Ectodermal cell (in vitro differentiated cells): ENCODE data around the gene TPRG1.

Source experiments
- H3K27ac ChIP-seq: 2 replicates; pipeline ENCODE4 v1.7.0; 2013; ENCODE audit warnings: mild to moderate bottlenecking, low read depth, low read length; ENCODE audit not compliant: insufficient read depth, poor library complexity, severe bottlenecking
- H3K27me3 ChIP-seq: 2 replicates; pipeline ENCODE4 v1.7.0; 2013; ENCODE audit warnings: mild to moderate bottlenecking, low read length; ENCODE audit not compliant: insufficient read depth, control insufficient read depth, poor library complexity, severe bottlenecking
- H3K36me3 ChIP-seq: one replicate; pipeline ENCODE4 v1.7.0; 2013; ENCODE audit warnings: low read length; ENCODE audit not compliant: control insufficient read depth, insufficient read depth
- H3K4me1 ChIP-seq: one replicate; pipeline ENCODE4 v1.7.0; 2013; ENCODE audit warnings: low read length; ENCODE audit not compliant: control insufficient read depth, insufficient read depth
- H3K4me3 ChIP-seq: 2 replicates; pipeline ENCODE4 v1.7.0; 2013; ENCODE audit warnings: low read depth, low read length, control low read depth; ENCODE audit not compliant: insufficient read depth
- H3K9me3 ChIP-seq: 2 replicates; pipeline ENCODE4 v1.7.0; 2013; ENCODE audit warnings: mild to moderate bottlenecking, low read length, moderate library complexity; ENCODE audit not compliant: control insufficient read depth
- WGBS, 2 experiments: methylation state at CpG; one replicate each; pipeline ENCODE4 v1.1.7; 2013; ENCODE audit warnings: missing lambda C conversion rate in 2 of 2; 5-methylcytosine and 5-hydroxymethylcytosine counted together

Gene TPRG1

GRCh38 chr3:189275852-189276251, 104.1 kb downstream of the TPRG1 start:
- Histone ChIP-seq H3K4me1 (no peaks in the 10 kb centered on the region), H3K27me3 (no peaks in the 10 kb centered on the region), H3K36me3 (no peaks in the 10 kb centered on the region), H3K9me3 (no peaks in the 10 kb centered on the region), H3K4me3 (no peak overlapping the region), H3K27ac (no peak overlapping the region)
- WGBS, 2 experiments: 92 to 95% methylated on average over 2 of the region's 2 CpGs

GRCh38 chr3:189276444-189277219, 104.9 kb downstream of the TPRG1 start:
- no peaks in the 10 kb centered on the region for H3K27me3 ChIP-seq
- no peaks in the 10 kb centered on the region for H3K4me1 ChIP-seq
- H3K4me3 ChIP-seq: no peak overlapping the region
- 91 to 95% methylated on average over 3 to 5 of the region's 5 CpGs for WGBS, 2 experiments
- no peaks in the 10 kb centered on the region for H3K9me3 ChIP-seq
- H3K27ac ChIP-seq: no peak overlapping the region
- H3K36me3 ChIP-seq: no peaks in the 10 kb centered on the region

GRCh38 chr3:189277711-189278110, 105.9 kb downstream of the TPRG1 start:
- H3K9me3 ChIP-seq: no peaks in the 10 kb centered on the region
- H3K27me3 ChIP-seq: no peaks in the 10 kb centered on the region
- no peak overlapping the region for H3K27ac ChIP-seq

GRCh38 chr3:189278221-189278620, 106.5 kb downstream of the TPRG1 start:
- Histone ChIP-seq H3K27me3 (no peaks in the 10 kb centered on the region), H3K9me3 (no peaks in the 10 kb centered on the region), H3K4me1 (no peaks in the 10 kb centered on the region), H3K4me3 (no peak overlapping the region), H3K36me3 (no peaks in the 10 kb centered on the region), H3K27ac (no peak overlapping the region)
- WGBS, 2 experiments: 89 to 93% methylated on average over 3 of the region's 3 CpGs

More at GRCh38 chr3:189277711-189278110, 105.9 kb downstream of the TPRG1 start:
- WGBS, 2 experiments: 91 to 94% methylated on average over 3 of the region's 3 CpGs
- Histone ChIP-seq H3K36me3 (no peaks in the 10 kb centered on the region), H3K4me1 (no peaks in the 10 kb centered on the region), H3K4me3 (no peak overlapping the region)

GRCh38 chr3:189282189-189282588, 110.4 kb downstream of the TPRG1 start:
- WGBS, 2 experiments: 67 to 86% methylated on average over 2 to 3 of the region's 3 CpGs
- Histone ChIP-seq H3K27ac (no peak overlapping the region), H3K36me3 (no peaks in the 10 kb centered on the region), H3K9me3 (no peaks in the 10 kb centered on the region), H3K4me1 (no peaks in the 10 kb centered on the region), H3K27me3 (no peaks in the 10 kb centered on the region), H3K4me3 (no peak overlapping the region)

GRCh38 chr3:189282741-189283140, 111.0 kb downstream of the TPRG1 start:
- 85% methylated on average over 1 of the region's 3 CpGs for WGBS, 2 experiments
- H3K4me3 ChIP-seq: no peak overlapping the region
- H3K36me3 ChIP-seq: no peaks in the 10 kb centered on the region
- no peak overlapping the region for H3K27ac ChIP-seq
- H3K9me3 ChIP-seq: no peaks in the 10 kb centered on the region
- H3K4me1 ChIP-seq: no peaks in the 10 kb centered on the region
- H3K27me3 ChIP-seq: no peaks in the 10 kb centered on the region

- Histone ChIP-seq H3K4me1 (no peaks in the 10 kb centered on the region), H3K27me3 (no peaks in the 10 kb centered on the region), H3K4me3 (no peak overlapping the region), H3K9me3 (no peaks in the 10 kb centered on the region), H3K36me3 (no peaks in the 10 kb centered on the region), H3K27ac (no peak overlapping the region)
Observed at GRCh38 chr3:189286188-189286587, 114.4 kb downstream of the TPRG1 start.

GRCh38 chr3:189286916-189287315, 115.1 kb downstream of the TPRG1 start:
- no peaks in the 10 kb centered on the region for H3K27me3 ChIP-seq
- 84 to 91% methylated on average over 5 of the region's 5 CpGs for WGBS, 2 experiments
- H3K36me3 ChIP-seq: no peaks in the 10 kb centered on the region
- H3K4me3 ChIP-seq: no peak overlapping the region
- no peak overlapping the region for H3K27ac ChIP-seq
- H3K9me3 ChIP-seq: no peaks in the 10 kb centered on the region
- H3K4me1 ChIP-seq: no peaks in the 10 kb centered on the region

GRCh38 chr3:189288348-189289235, 116.8 kb downstream of the TPRG1 start:
- H3K27ac ChIP-seq: no peak overlapping the region
- no peaks in the 10 kb centered on the region for H3K36me3 ChIP-seq
- no peaks in the 10 kb centered on the region for H3K9me3 ChIP-seq
- H3K27me3 ChIP-seq: no peaks in the 10 kb centered on the region
- no peak overlapping the region for H3K4me3 ChIP-seq
- 93 to 96% methylated on average over 7 of the region's 7 CpGs for WGBS, 2 experiments
- H3K4me1 ChIP-seq: no peaks in the 10 kb centered on the region

- Histone ChIP-seq H3K9me3 (no peaks in the 10 kb centered on the region), H3K36me3 (no peaks in the 10 kb centered on the region), H3K4me3 (no peak overlapping the region), H3K27me3 (no peaks in the 10 kb centered on the region), H3K4me1 (no peaks in the 10 kb centered on the region), H3K27ac (no peak overlapping the region)
- 89 to 93% methylated on average over 2 of the region's 2 CpGs for WGBS, 2 experiments
Observed at GRCh38 chr3:189289251-189289650, 117.5 kb downstream of the TPRG1 start.
